ENCODE data around the gene RFESD.
"Not testable (repeated sequence)": the region's sequence is repeated elsewhere in the genome, so short reads cannot be mapped to it uniquely, and the experiment has no call there.

RFESD gene

GRCh38 chr5:95643152-95643551 lies 3.4 kb upstream of the RFESD start:
- no peaks in the 10 kb centered on the region for H3K9me3 ChIP-seq (ENCODE audit: control insufficient read depth, low read length)
- no peak overlapping the region for H3K27ac ChIP-seq (ENCODE audit: insufficient read depth, low read depth, low read length, poor library complexity, severe bottlenecking)
- H3K4me3 ChIP-seq (ENCODE audit: insufficient read depth, low read depth, low read length) = no peak overlapping the region
- H3K27me3 ChIP-seq (ENCODE audit: control insufficient read depth, insufficient read depth, low read length, poor library complexity, severe bottlenecking) = no peaks in the 10 kb centered on the region
- 94 to 96% methylated on average over 7 of the region's 7 CpGs for WGBS, 2 experiments
- H3K4me1 ChIP-seq (ENCODE audit: control insufficient read depth, insufficient read depth, low read length) = no peaks in the 10 kb centered on the region
- no peaks in the 10 kb centered on the region for H3K36me3 ChIP-seq (ENCODE audit: control insufficient read depth, insufficient read depth, low read length)

GRCh38 chr5:95644351-95645042 lies 2.1 kb upstream of the RFESD start:
- 41 to 44% methylated on average over 4 of the region's 4 CpGs for WGBS, 2 experiments
- H3K36me3 ChIP-seq (ENCODE audit: control insufficient read depth, insufficient read depth, low read length) = no peaks in the 10 kb centered on the region
- H3K9me3 ChIP-seq (ENCODE audit: control insufficient read depth, low read length) = no peaks in the 10 kb centered on the region
- H3K4me3 ChIP-seq (ENCODE audit: insufficient read depth, low read depth, low read length) = no peak overlapping the region
- H3K27me3 ChIP-seq (ENCODE audit: control insufficient read depth, insufficient read depth, low read length, poor library complexity, severe bottlenecking) = no peaks in the 10 kb centered on the region
- H3K27ac ChIP-seq (ENCODE audit: insufficient read depth, low read depth, low read length, poor library complexity, severe bottlenecking) = no peak overlapping the region
- H3K4me1 ChIP-seq (ENCODE audit: control insufficient read depth, insufficient read depth, low read length) = no peaks in the 10 kb centered on the region

GRCh38 chr5:95646226-95646568 lies 380 bp upstream of the RFESD start:
- H3K36me3 ChIP-seq (ENCODE audit: control insufficient read depth, insufficient read depth, low read length); H3K27me3 ChIP-seq (ENCODE audit: control insufficient read depth, insufficient read depth, low read length, poor library complexity, severe bottlenecking); H3K4me1 ChIP-seq (ENCODE audit: control insufficient read depth, insufficient read depth, low read length); H3K4me3 ChIP-seq (ENCODE audit: insufficient read depth, low read depth, low read length); H3K9me3 ChIP-seq (ENCODE audit: control insufficient read depth, low read length); H3K27ac ChIP-seq (ENCODE audit: insufficient read depth, low read depth, low read length, poor library complexity, severe bottlenecking): not testable (repeated sequence)
- WGBS, 2 experiments = 90 to 91% methylated on average over 17 of the region's 17 CpGs

- Histone ChIP-seq H3K4me3 (ENCODE audit: insufficient read depth, low read depth, low read length) (no peak overlapping the region), H3K27me3 (ENCODE audit: control insufficient read depth, insufficient read depth, low read length, poor library complexity, severe bottlenecking) (no peaks in the 10 kb centered on the region), H3K9me3 (ENCODE audit: control insufficient read depth, low read length) (no peaks in the 10 kb centered on the region), H3K36me3 (ENCODE audit: control insufficient read depth, insufficient read depth, low read length) (no peaks in the 10 kb centered on the region), H3K27ac (ENCODE audit: insufficient read depth, low read depth, low read length, poor library complexity, severe bottlenecking) (no peak overlapping the region), H3K4me1 (ENCODE audit: control insufficient read depth, insufficient read depth, low read length) (no peaks in the 10 kb centered on the region)
- WGBS, 2 experiments = 88 to 89% methylated on average over 6 to 12 of the region's 12 CpGs
Measured at GRCh38 chr5:95647886-95648860, 1.6 kb downstream of the RFESD start.

- Histone ChIP-seq H3K36me3 (ENCODE audit: control insufficient read depth, insufficient read depth, low read length) (no peaks in the 10 kb centered on the region), H3K4me3 (ENCODE audit: insufficient read depth, low read depth, low read length) (no peak overlapping the region), H3K4me1 (ENCODE audit: control insufficient read depth, insufficient read depth, low read length) (no peaks in the 10 kb centered on the region), H3K27me3 (ENCODE audit: control insufficient read depth, insufficient read depth, low read length, poor library complexity, severe bottlenecking) (no peaks in the 10 kb centered on the region), H3K9me3 (ENCODE audit: control insufficient read depth, low read length) (no peaks in the 10 kb centered on the region), H3K27ac (ENCODE audit: insufficient read depth, low read depth, low read length, poor library complexity, severe bottlenecking) (no peak overlapping the region)
Measured at GRCh38 chr5:95649274-95649673, 2.7 kb downstream of the RFESD start.

GRCh38 chr5:95649842-95650620 lies 3.5 kb downstream of the RFESD start:
- Histone ChIP-seq H3K9me3 (ENCODE audit: control insufficient read depth, low read length) (no peaks in the 10 kb centered on the region), H3K36me3 (ENCODE audit: control insufficient read depth, insufficient read depth, low read length) (no peaks in the 10 kb centered on the region), H3K27ac (ENCODE audit: insufficient read depth, low read depth, low read length, poor library complexity, severe bottlenecking) (no peak overlapping the region), H3K27me3 (ENCODE audit: control insufficient read depth, insufficient read depth, low read length, poor library complexity, severe bottlenecking) (no peaks in the 10 kb centered on the region), H3K4me1 (ENCODE audit: control insufficient read depth, insufficient read depth, low read length) (no peaks in the 10 kb centered on the region), H3K4me3 (ENCODE audit: insufficient read depth, low read depth, low read length) (no peak overlapping the region)

GRCh38 chr5:95652849-95653248 lies 6.3 kb downstream of the RFESD start:
- no peaks in the 10 kb centered on the region for H3K9me3 ChIP-seq (ENCODE audit: control insufficient read depth, low read length)
- H3K27ac ChIP-seq (ENCODE audit: insufficient read depth, low read depth, low read length, poor library complexity, severe bottlenecking) = no peak overlapping the region
- no peaks in the 10 kb centered on the region for H3K27me3 ChIP-seq (ENCODE audit: control insufficient read depth, insufficient read depth, low read length, poor library complexity, severe bottlenecking)
- H3K4me1 ChIP-seq (ENCODE audit: control insufficient read depth, insufficient read depth, low read length) = no peaks in the 10 kb centered on the region
- H3K4me3 ChIP-seq (ENCODE audit: insufficient read depth, low read depth, low read length) = no peak overlapping the region
- no peaks in the 10 kb centered on the region for H3K36me3 ChIP-seq (ENCODE audit: control insufficient read depth, insufficient read depth, low read length)
- 82 to 93% methylated on average over 1 of the region's 1 CpG for WGBS, 2 experiments

GRCh38 chr5:95654196-95654595 lies 7.6 kb downstream of the RFESD start:
- WGBS, 2 experiments = 100% methylated on average over 2 of the region's 3 CpGs; no CpG with 5 or more reads in 1 of the 2 experiments
- Histone ChIP-seq H3K9me3 (ENCODE audit: control insufficient read depth, low read length) (no peaks in the 10 kb centered on the region), H3K4me1 (ENCODE audit: control insufficient read depth, insufficient read depth, low read length) (no peaks in the 10 kb centered on the region), H3K36me3 (ENCODE audit: control insufficient read depth, insufficient read depth, low read length) (no peaks in the 10 kb centered on the region), H3K4me3 (ENCODE audit: insufficient read depth, low read depth, low read length) (no peak overlapping the region), H3K27me3 (ENCODE audit: control insufficient read depth, insufficient read depth, low read length, poor library complexity, severe bottlenecking) (no peaks in the 10 kb centered on the region), H3K27ac (ENCODE audit: insufficient read depth, low read depth, low read length, poor library complexity, severe bottlenecking) (no peak overlapping the region)

DNA sequence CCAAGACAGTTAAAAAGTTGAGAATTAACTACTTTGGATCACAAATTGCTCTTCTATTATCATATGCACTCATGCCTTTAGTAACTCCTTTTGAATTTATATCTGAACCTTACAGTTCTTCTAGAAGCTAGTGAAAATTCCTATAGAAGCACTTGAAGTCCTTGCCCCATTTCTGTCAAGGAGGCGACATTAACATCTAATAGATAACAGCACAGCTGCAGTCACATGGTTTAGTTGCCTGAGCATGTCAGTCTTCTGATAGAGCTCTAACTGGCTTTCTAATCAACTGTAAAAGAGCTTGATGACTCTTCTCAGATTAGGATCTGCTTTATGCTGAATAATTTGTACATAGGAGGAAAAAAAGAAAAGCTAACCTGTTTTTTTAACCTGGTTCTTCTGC lies 9.0 kb downstream of the RFESD start:
- H3K9me3 ChIP-seq (ENCODE audit: control insufficient read depth, low read length) = no peaks in the 10 kb centered on the region
- no peak overlapping the region for H3K4me3 ChIP-seq (ENCODE audit: insufficient read depth, low read depth, low read length)
- 74 to 89% methylated on average over 1 of the region's 1 CpG for WGBS, 2 experiments
- H3K36me3 ChIP-seq (ENCODE audit: control insufficient read depth, insufficient read depth, low read length) = no peaks in the 10 kb centered on the region
- no peaks in the 10 kb centered on the region for H3K4me1 ChIP-seq (ENCODE audit: control insufficient read depth, insufficient read depth, low read length)
- H3K27me3 ChIP-seq (ENCODE audit: control insufficient read depth, insufficient read depth, low read length, poor library complexity, severe bottlenecking) = no peaks in the 10 kb centered on the region
- H3K27ac ChIP-seq (ENCODE audit: insufficient read depth, low read depth, low read length, poor library complexity, severe bottlenecking) = no peak overlapping the region

- no peaks in the 10 kb centered on the region for H3K27me3 ChIP-seq (ENCODE audit: control insufficient read depth, insufficient read depth, low read length, poor library complexity, severe bottlenecking)
- no peaks in the 10 kb centered on the region for H3K4me1 ChIP-seq (ENCODE audit: control insufficient read depth, insufficient read depth, low read length)
- H3K9me3 ChIP-seq (ENCODE audit: control insufficient read depth, low read length) = no peaks in the 10 kb centered on the region
- WGBS, 2 experiments = 72 to 94% methylated on average over 2 of the region's 2 CpGs
- H3K36me3 ChIP-seq (ENCODE audit: control insufficient read depth, insufficient read depth, low read length) = no peaks in the 10 kb centered on the region
- no peak overlapping the region for H3K27ac ChIP-seq (ENCODE audit: insufficient read depth, low read depth, low read length, poor library complexity, severe bottlenecking)
- H3K4me3 ChIP-seq (ENCODE audit: insufficient read depth, low read depth, low read length) = no peak overlapping the region
Measured at GRCh38 chr5:95660060-95660459, 13.5 kb downstream of the RFESD start.
